ENCODE measurements around the gene ENTPD6.
A peak's percentile ranks its signal among the peaks of the same experiment; 100 is the strongest.
"Not testable (repeated sequence)": the region's sequence is repeated elsewhere in the genome, so short reads cannot be mapped to it uniquely, and the experiment has no call there.

Gene ENTPD6

GRCh38 chr20:25195014-25195961, at the start of gene ENTPD6:
TSS of gene ENTPD6 (plus strand) at chr20:25195712. CDS start at chr20:25206537, 10,825 bp downstream.
- peak; percentile 93 for DNase-seq (ENCODE audit: low spot score)

GRCh38 chr20:25146976-25147375, 48.5 kb upstream of the ENTPD6 start:
- DNase-seq (ENCODE audit: low spot score), result no peak

GRCh38 chr20:25147716-25148115, 47.8 kb upstream of the ENTPD6 start:
- DNase-seq (ENCODE audit: low spot score), result no peak

- no peak for DNase-seq (ENCODE audit: low spot score)
Measured at GRCh38 chr20:25148181-25148981, 47.1 kb upstream of the ENTPD6 start.

- no peak for DNase-seq (ENCODE audit: low spot score)
Measured at GRCh38 chr20:25148982-25149846, 46.3 kb upstream of the ENTPD6 start.

GRCh38 chr20:25150016-25150415, 45.5 kb upstream of the ENTPD6 start:
- DNase-seq (ENCODE audit: low spot score), result peak; percentile 83

- no peak for DNase-seq (ENCODE audit: low spot score)
Measured at GRCh38 chr20:25158043-25158442, 37.5 kb upstream of the ENTPD6 start.

GRCh38 chr20:25160467-25160866, 35.0 kb upstream of the ENTPD6 start:
- no peak for DNase-seq (ENCODE audit: low spot score)

GRCh38 chr20:25160897-25161296, 34.6 kb upstream of the ENTPD6 start:
- no peak for DNase-seq (ENCODE audit: low spot score)

- DNase-seq (ENCODE audit: low spot score), result no peak
Measured at GRCh38 chr20:25165128-25165527, 30.4 kb upstream of the ENTPD6 start.

GRCh38 chr20:25166105-25166782, 29.3 kb upstream of the ENTPD6 start:
- not testable (repeated sequence) for DNase-seq (ENCODE audit: low spot score)

GRCh38 chr20:25173321-25173720, 22.2 kb upstream of the ENTPD6 start:
- no peak for DNase-seq (ENCODE audit: low spot score)

GRCh38 chr20:25173886-25174308, 21.6 kb upstream of the ENTPD6 start:
- DNase-seq (ENCODE audit: low spot score), result no peak

- DNase-seq (ENCODE audit: low spot score), result no peak
Measured at GRCh38 chr20:25176184-25176583, 19.3 kb upstream of the ENTPD6 start.

- no peak for DNase-seq (ENCODE audit: low spot score)
Measured at GRCh38 chr20:25177890-25178321, 17.6 kb upstream of the ENTPD6 start.

- DNase-seq (ENCODE audit: low spot score), result peak; percentile 47
Measured at GRCh38 chr20:25178563-25179438, 16.7 kb upstream of the ENTPD6 start.

GRCh38 chr20:25179439-25180089, 15.9 kb upstream of the ENTPD6 start:
- no peak for DNase-seq (ENCODE audit: low spot score)

- DNase-seq (ENCODE audit: low spot score), result not testable (repeated sequence)
Measured at GRCh38 chr20:25184391-25184790, 11.1 kb upstream of the ENTPD6 start.

- no peak for DNase-seq (ENCODE audit: low spot score)
Measured at GRCh38 chr20:25187220-25187619, 8.3 kb upstream of the ENTPD6 start.

GRCh38 chr20:25187635-25188034, 7.9 kb upstream of the ENTPD6 start:
- DNase-seq (ENCODE audit: low spot score), result no peak

Data from ecto neural progenitor cell (in vitro differentiated cells).